ENCODE measurements around the gene JAGN1.

DNA sequence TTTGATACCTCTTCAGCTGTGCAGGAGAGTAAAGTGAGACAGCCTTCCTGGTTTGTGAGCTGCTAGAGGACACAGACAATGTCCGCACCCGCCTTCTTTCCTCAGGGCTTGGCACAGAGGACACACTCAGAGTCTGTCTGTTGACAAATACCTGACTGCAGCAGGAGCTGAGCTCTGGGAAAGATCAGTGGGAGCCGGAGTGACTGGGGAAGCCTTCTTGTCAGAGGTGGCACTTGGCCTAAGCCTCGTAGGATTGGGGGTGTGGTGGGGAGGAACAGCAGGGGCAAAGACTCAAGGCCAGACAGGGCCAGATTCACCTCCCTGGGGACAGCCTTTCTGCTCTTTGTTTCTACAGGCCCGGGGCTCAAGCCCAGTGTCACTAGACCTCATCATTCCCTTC lies 23.2 kb downstream of the JAGN1 start:
- TF ChIP-seq, protein P1, sequence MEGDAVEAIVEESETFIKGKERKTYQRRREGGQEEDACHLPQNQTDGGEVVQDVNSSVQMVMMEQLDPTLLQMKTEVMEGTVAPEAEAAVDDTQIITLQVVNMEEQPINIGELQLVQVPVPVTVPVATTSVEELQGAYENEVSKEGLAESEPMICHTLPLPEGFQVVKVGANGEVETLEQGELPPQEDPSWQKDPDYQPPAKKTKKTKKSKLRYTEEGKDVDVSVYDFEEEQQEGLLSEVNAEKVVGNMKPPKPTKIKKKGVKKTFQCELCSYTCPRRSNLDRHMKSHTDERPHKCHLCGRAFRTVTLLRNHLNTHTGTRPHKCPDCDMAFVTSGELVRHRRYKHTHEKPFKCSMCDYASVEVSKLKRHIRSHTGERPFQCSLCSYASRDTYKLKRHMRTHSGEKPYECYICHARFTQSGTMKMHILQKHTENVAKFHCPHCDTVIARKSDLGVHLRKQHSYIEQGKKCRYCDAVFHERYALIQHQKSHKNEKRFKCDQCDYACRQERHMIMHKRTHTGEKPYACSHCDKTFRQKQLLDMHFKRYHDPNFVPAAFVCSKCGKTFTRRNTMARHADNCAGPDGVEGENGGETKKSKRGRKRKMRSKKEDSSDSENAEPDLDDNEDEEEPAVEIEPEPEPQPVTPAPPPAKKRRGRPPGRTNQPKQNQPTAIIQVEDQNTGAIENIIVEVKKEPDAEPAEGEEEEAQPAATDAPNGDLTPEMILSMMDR (IDR thresholded peaks at IDR 0.05), result no peak
- no peak for TF ChIP-seq POLR2A (IDR thresholded peaks at IDR 0.05)

All from suprapubic skin (tissue), 3 donors.